Measurements from ENCODE around the gene SLC39A7.

The SLC39A7 gene

GRCh38 chr6:33201935-33202334, 1.3 kb downstream of the SLC39A7 start:
- Histone ChIP-seq H3K36me3 (ENCODE audit: control insufficient read depth, insufficient read depth, low read length) (peaks cover 21% of the 10 kb centered on the region), H3K4me1 (ENCODE audit: control insufficient read depth, insufficient read depth, low read length) (peaks cover 16% of the 10 kb centered on the region), H3K27ac (ENCODE audit: low read depth, low read length) (no peak overlapping the region), H3K27me3 (ENCODE audit: control insufficient read depth, insufficient read depth, low read length) (peaks cover 20% of the 10 kb centered on the region), H3K9ac (ENCODE audit: low read depth, low read length) (no peak overlapping the region), H3K4me3 (ENCODE audit: low read depth, low read length) (peak overlapping the region; percentile 92), H3K9me3 (ENCODE audit: control insufficient read depth, insufficient read depth, low read length) (no peaks in the 10 kb centered on the region)

GRCh38 chr6:33202799-33203198, 2.1 kb downstream of the SLC39A7 start:
- Histone ChIP-seq H3K27ac (ENCODE audit: low read depth, low read length) (no peak overlapping the region), H3K4me1 (ENCODE audit: control insufficient read depth, insufficient read depth, low read length) (peaks cover 16% of the 10 kb centered on the region), H3K9ac (ENCODE audit: low read depth, low read length) (no peak overlapping the region), H3K36me3 (ENCODE audit: control insufficient read depth, insufficient read depth, low read length) (peaks cover 21% of the 10 kb centered on the region), H3K4me3 (ENCODE audit: low read depth, low read length) (no peak overlapping the region), H3K27me3 (ENCODE audit: control insufficient read depth, insufficient read depth, low read length) (peaks cover 28% of the 10 kb centered on the region), H3K9me3 (ENCODE audit: control insufficient read depth, insufficient read depth, low read length) (no peaks in the 10 kb centered on the region)

DNA sequence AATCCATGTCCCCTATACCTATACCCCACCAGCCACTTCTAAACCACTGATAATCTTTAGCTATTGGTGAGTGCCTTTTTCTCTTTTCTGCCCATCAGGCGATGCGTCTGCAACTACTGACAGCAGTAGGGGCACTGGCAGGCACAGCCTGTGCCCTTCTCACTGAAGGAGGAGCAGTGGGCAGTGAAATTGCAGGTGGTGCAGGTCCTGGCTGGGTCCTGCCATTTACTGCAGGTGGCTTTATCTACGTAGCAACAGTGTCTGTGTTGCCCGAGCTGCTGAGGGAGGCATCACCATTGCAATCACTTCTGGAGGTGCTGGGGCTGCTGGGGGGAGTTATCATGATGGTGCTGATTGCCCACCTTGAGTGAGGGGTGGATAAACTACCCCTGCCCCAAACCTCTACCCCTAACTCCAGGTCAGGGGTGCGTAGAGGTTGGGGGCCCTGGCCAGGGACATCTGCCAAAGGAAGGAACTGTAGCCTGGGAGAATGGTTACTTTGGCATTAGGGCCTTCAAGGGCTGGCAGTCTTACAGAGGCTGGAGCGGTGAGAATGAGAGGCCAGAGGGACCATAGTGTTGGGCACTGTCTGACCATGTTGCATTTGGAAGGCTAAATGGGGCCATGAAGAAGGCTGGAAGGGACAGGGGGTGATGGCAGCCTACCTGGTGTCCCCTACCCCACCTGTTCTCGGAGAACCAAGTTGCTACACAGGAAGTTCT, 2.9 kb downstream of the SLC39A7 start:
- Histone ChIP-seq H3K4me1 (ENCODE audit: control insufficient read depth, insufficient read depth, low read length) (peaks cover 16% of the 10 kb centered on the region), H3K4me3 (ENCODE audit: low read depth, low read length) (peak overlapping the region; percentile 90; the same call in 1 of the 2 replicates), H3K27ac (ENCODE audit: low read depth, low read length) (peak overlapping the region; percentile 15), H3K36me3 (ENCODE audit: control insufficient read depth, insufficient read depth, low read length) (peaks cover 21% of the 10 kb centered on the region), H3K9me3 (ENCODE audit: control insufficient read depth, insufficient read depth, low read length) (no peaks in the 10 kb centered on the region), H3K9ac (ENCODE audit: low read depth, low read length) (no peak overlapping the region), H3K27me3 (ENCODE audit: control insufficient read depth, insufficient read depth, low read length) (peaks cover 30% of the 10 kb centered on the region)

GRCh38 chr6:33204165-33204414, 3.4 kb downstream of the SLC39A7 start:
- Histone ChIP-seq H3K9me3 (ENCODE audit: control insufficient read depth, insufficient read depth, low read length) (no peaks in the 10 kb centered on the region), H3K4me3 (ENCODE audit: low read depth, low read length) (peak overlapping the region; percentile 90; the same call in 1 of the 2 replicates), H3K4me1 (ENCODE audit: control insufficient read depth, insufficient read depth, low read length) (peaks cover 19% of the 10 kb centered on the region), H3K27ac (ENCODE audit: low read depth, low read length) (peak overlapping the region; percentile 15), H3K36me3 (ENCODE audit: control insufficient read depth, insufficient read depth, low read length) (peaks cover 21% of the 10 kb centered on the region), H3K27me3 (ENCODE audit: control insufficient read depth, insufficient read depth, low read length) (peaks cover 30% of the 10 kb centered on the region), H3K9ac (ENCODE audit: low read depth, low read length) (no peak overlapping the region)

GRCh38 chr6:33204415-33205190, 3.9 kb downstream of the SLC39A7 start, which contains the start of gene HSD17B8:
Gene HSD17B8, plus strand, starts transcription at chr6:33204655. Its CDS starts 14 bp downstream, at chr6:33204669.
- Histone ChIP-seq H3K4me3 (ENCODE audit: low read depth, low read length) (peak within 1 kb of the TSS; percentile 90), H3K9me3 (ENCODE audit: control insufficient read depth, insufficient read depth, low read length) (no peaks in the 10 kb centered on the region), H3K27me3 (ENCODE audit: control insufficient read depth, insufficient read depth, low read length) (peaks cover 30% of the 10 kb centered on the region), H3K36me3 (ENCODE audit: control insufficient read depth, insufficient read depth, low read length) (peaks cover 24% of the 10 kb centered on the region), H3K9ac (ENCODE audit: low read depth, low read length) (peak within 1 kb of the TSS; percentile 50; the same call in 1 of the 2 replicates), H3K4me1 (ENCODE audit: control insufficient read depth, insufficient read depth, low read length) (peaks cover 19% of the 10 kb centered on the region), H3K27ac (ENCODE audit: low read depth, low read length) (peak within 1 kb of the TSS; percentile 54)

- Histone ChIP-seq H3K9me3 (ENCODE audit: control insufficient read depth, insufficient read depth, low read length) (no peaks in the 10 kb centered on the region), H3K9ac (ENCODE audit: low read depth, low read length) (no peak overlapping the region), H3K4me3 (ENCODE audit: low read depth, low read length) (peak overlapping the region; percentile 90), H3K27me3 (ENCODE audit: control insufficient read depth, insufficient read depth, low read length) (peaks cover 33% of the 10 kb centered on the region), H3K4me1 (ENCODE audit: control insufficient read depth, insufficient read depth, low read length) (peaks cover 19% of the 10 kb centered on the region), H3K36me3 (ENCODE audit: control insufficient read depth, insufficient read depth, low read length) (peaks cover 32% of the 10 kb centered on the region), H3K27ac (ENCODE audit: low read depth, low read length) (peak overlapping the region; percentile 54)
Measured at GRCh38 chr6:33205191-33206026, 4.7 kb downstream of the SLC39A7 start.

DNA sequence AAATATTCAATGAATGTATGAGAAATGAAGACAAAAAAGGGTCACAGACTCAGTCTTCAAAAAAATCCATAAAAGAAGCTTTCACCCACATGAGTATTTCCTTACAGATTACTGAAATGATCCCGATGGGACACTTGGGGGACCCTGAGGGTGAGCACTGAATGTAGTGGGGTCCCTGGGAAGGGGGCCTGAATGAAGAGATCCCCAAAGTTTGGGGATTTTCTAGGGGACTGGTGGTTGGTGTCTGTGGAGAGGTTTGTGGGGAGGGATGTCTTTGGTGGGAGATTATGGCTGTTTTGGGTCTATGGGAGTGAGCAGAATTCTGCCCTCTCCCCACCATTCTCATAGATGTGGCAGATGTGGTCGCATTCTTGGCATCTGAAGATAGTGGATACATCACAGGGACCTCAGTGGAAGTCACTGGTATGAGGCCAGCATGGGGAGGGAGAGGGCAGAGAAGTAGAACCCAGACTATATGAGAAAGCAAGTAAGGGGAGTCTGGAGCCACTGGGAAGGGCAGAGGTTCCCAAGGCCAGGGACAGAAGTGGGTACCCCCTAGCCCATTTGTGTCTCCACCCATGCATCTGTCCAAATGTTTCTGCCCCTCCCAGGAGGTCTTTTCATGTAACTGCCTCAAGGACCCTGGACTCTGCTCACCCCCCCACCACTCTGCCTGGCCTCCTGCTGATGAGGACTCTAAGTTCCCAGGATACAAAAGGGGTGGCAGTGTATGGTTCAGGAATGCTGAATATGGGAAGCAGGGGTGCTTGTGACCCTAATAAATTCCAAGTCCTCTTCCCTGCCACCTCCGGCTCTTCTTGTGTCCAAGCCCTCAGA, 5.6 kb downstream of the SLC39A7 start:
- Histone ChIP-seq H3K27ac (ENCODE audit: low read depth, low read length) (no peak overlapping the region), H3K9me3 (ENCODE audit: control insufficient read depth, insufficient read depth, low read length) (no peaks in the 10 kb centered on the region), H3K4me3 (ENCODE audit: low read depth, low read length) (no peak overlapping the region), H3K36me3 (ENCODE audit: control insufficient read depth, insufficient read depth, low read length) (peaks cover 37% of the 10 kb centered on the region), H3K4me1 (ENCODE audit: control insufficient read depth, insufficient read depth, low read length) (peaks cover 19% of the 10 kb centered on the region), H3K27me3 (ENCODE audit: control insufficient read depth, insufficient read depth, low read length) (peaks cover 39% of the 10 kb centered on the region), H3K9ac (ENCODE audit: low read depth, low read length) (no peak overlapping the region)

GRCh38 chr6:33206864-33207551, 6.3 kb downstream of the SLC39A7 start:
- peak overlapping the region; percentile 91; the same call in 1 of the 2 replicates for H3K4me3 ChIP-seq (ENCODE audit: low read depth, low read length)
- H3K36me3 ChIP-seq (ENCODE audit: control insufficient read depth, insufficient read depth, low read length): peaks cover 37% of the 10 kb centered on the region
- H3K9me3 ChIP-seq (ENCODE audit: control insufficient read depth, insufficient read depth, low read length): no peaks in the 10 kb centered on the region
- peaks cover 17% of the 10 kb centered on the region for H3K4me1 ChIP-seq (ENCODE audit: control insufficient read depth, insufficient read depth, low read length)
- peaks cover 46% of the 10 kb centered on the region for H3K27me3 ChIP-seq (ENCODE audit: control insufficient read depth, insufficient read depth, low read length)
- no peak overlapping the region for H3K9ac ChIP-seq (ENCODE audit: low read depth, low read length)
- H3K27ac ChIP-seq (ENCODE audit: low read depth, low read length): no peak overlapping the region

DNA sequence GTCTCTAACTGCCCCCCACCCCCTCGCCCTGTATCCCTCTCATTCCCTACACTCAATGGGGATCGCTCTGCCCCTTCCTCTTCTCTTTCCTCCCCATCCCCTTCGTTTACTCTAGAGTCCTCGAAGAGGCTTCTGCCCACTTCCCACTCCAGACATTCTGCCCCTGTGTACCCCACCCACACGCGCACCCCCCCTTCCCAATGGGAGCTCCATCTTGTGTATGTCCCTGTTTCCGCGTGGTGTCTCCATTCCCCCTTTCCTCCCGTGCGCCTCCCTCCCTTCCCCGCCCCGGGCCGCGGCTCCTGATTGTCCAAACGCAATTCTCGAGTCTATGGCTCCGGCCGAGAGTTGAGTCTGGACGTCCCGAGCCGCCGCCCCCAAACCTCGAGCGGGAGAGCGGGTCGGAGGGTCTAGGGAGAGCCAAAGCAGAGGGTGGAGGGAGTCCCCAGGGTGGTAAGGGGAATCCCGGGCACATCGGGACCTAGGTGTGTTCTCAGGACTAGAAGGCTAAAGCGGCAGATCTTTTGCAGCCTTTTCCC, 7.0 kb downstream of the SLC39A7 start:
- Histone ChIP-seq H3K9me3 (ENCODE audit: control insufficient read depth, insufficient read depth, low read length) (no peaks in the 10 kb centered on the region), H3K27me3 (ENCODE audit: control insufficient read depth, insufficient read depth, low read length) (peaks cover 52% of the 10 kb centered on the region), H3K9ac (ENCODE audit: low read depth, low read length) (0 out of 2 replicates have a peak overlapping the region, but pooled peaks have one; percentile 30), H3K4me3 (ENCODE audit: low read depth, low read length) (peak overlapping the region; percentile 91), H3K4me1 (ENCODE audit: control insufficient read depth, insufficient read depth, low read length) (peaks cover 23% of the 10 kb centered on the region), H3K27ac (ENCODE audit: low read depth, low read length) (no peak overlapping the region), H3K36me3 (ENCODE audit: control insufficient read depth, insufficient read depth, low read length) (peaks cover 33% of the 10 kb centered on the region)

All from HUES48 (cell line).